ENCODE data around the gene CDK18. TPM values are rescaled to one million over a fixed set of nuclear protein-coding genes. Genes with fewer than 3 reads are reported as not detected.

CDK18 gene
- total RNA-seq, 1 experiment from 2014 or later: 9.2 TPM

DNA sequence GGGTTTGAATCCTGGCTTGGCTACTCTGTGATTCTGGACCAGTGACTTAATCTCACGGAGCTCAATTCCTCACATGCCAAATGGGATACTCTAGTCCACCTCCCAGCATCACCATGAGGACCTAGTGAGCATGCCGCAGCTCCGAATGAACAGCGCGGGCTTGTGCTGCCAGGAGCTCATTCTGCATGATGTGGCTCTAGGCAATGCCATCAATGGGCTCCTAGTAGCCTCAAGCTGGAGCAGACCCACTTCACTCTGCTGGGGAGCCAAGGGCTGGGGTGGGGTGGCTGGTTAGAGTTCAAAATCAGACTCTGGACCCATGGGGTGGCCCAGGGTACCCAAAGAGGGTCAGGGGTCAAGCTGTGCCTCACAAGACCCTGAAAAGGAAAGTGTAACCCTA is 41.5 kb downstream of the CDK18 start:
- peaks cover 11% of the 10 kb centered on the region for H3K4me1 ChIP-seq (ENCODE audit: insufficient read depth, low read length, poor library complexity, severe bottlenecking)
- no peak overlapping the region for H3K27ac ChIP-seq (ENCODE audit: low read depth, low read length, poor library complexity, severe bottlenecking)
- ChIA-PET POLR2A (ENCODE audit: low non-redundant PET) (no interaction called here), CTCF (interaction anchor here (0.7 kb wide), 1 partner anchor 112 kb away, joined by 3 read pairs; no protein-coding TSS in a partner anchor)
- no TSS peak for BruUV-seq (replicated peaks)
- intact Hi-C loops (cut with micrococcal nuclease; ENCODE audit: unreplicated experiment): no loop called here
- no peaks in the 10 kb centered on the region for H3K9me3 ChIP-seq (ENCODE audit: low read depth, low read length, poor library complexity, severe bottlenecking)
- no peak overlapping the region for H3K4me3 ChIP-seq (ENCODE audit: low read depth, low read length, poor library complexity, severe bottlenecking)
- TF ChIP-seq, protein P1, sequence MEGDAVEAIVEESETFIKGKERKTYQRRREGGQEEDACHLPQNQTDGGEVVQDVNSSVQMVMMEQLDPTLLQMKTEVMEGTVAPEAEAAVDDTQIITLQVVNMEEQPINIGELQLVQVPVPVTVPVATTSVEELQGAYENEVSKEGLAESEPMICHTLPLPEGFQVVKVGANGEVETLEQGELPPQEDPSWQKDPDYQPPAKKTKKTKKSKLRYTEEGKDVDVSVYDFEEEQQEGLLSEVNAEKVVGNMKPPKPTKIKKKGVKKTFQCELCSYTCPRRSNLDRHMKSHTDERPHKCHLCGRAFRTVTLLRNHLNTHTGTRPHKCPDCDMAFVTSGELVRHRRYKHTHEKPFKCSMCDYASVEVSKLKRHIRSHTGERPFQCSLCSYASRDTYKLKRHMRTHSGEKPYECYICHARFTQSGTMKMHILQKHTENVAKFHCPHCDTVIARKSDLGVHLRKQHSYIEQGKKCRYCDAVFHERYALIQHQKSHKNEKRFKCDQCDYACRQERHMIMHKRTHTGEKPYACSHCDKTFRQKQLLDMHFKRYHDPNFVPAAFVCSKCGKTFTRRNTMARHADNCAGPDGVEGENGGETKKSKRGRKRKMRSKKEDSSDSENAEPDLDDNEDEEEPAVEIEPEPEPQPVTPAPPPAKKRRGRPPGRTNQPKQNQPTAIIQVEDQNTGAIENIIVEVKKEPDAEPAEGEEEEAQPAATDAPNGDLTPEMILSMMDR (conservative IDR thresholded peaks at IDR 0.05; ENCODE audit: low read depth, low read length): no peak
- no peak for TF ChIP-seq EZH2 (IDR thresholded peaks at IDR 0.05; ENCODE audit: borderline replicate concordance, low read depth, low read length, poor library complexity, severe bottlenecking)
- no peak for DNase-seq (ENCODE audit: low spot score)
- peaks cover 12% of the 10 kb centered on the region for H3K27me3 ChIP-seq (replicated peaks; ENCODE audit: insufficient read depth, low read depth, low read length, poor library complexity)
- H3K36me3 ChIP-seq (ENCODE audit: insufficient read depth, low read length, poor library complexity, severe bottlenecking): no peaks in the 10 kb centered on the region

DNA sequence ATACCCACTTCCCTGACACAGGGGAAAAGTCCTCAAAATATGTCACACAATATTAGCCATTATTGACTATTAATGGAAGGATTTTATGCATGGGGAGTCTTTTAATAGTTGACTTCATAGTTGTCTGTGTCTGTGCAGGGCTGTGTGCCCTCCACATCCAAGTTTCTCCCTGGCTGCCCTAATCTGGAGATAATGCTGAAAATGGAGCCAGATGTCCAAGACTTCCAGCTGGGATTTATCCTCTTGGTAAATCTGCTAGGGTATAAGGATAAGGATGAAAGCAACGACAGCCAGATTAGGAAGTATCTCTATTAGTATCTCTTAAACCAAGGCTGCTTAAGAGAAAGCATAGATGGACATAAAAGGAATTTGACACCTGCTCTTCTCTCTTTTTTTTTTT is 42.1 kb downstream of the CDK18 start:
- no peak for TF ChIP-seq EZH2 (IDR thresholded peaks at IDR 0.05; ENCODE audit: borderline replicate concordance, low read depth, low read length, poor library complexity, severe bottlenecking)
- TF ChIP-seq, protein P1 (conservative IDR thresholded peaks at IDR 0.05; ENCODE audit: low read depth, low read length): no peak
- intact Hi-C loops (cut with micrococcal nuclease; ENCODE audit: unreplicated experiment): no loop called here
- no peak overlapping the region for H3K4me3 ChIP-seq (ENCODE audit: low read depth, low read length, poor library complexity, severe bottlenecking)
- ChIA-PET POLR2A (ENCODE audit: low non-redundant PET) (no interaction called here), CTCF (interaction anchor here (0.7 kb wide), 1 partner anchor 111 kb away, joined by 3 read pairs; no protein-coding TSS in a partner anchor)
- H3K9me3 ChIP-seq (ENCODE audit: low read depth, low read length, poor library complexity, severe bottlenecking): no peaks in the 10 kb centered on the region
- no peak overlapping the region for H3K27ac ChIP-seq (ENCODE audit: low read depth, low read length, poor library complexity, severe bottlenecking)
- no peak for DNase-seq (ENCODE audit: low spot score)
- BruUV-seq (replicated peaks): no TSS peak
- H3K27me3 ChIP-seq (replicated peaks; ENCODE audit: insufficient read depth, low read depth, low read length, poor library complexity): peaks cover 15% of the 10 kb centered on the region
- no peaks in the 10 kb centered on the region for H3K36me3 ChIP-seq (ENCODE audit: insufficient read depth, low read length, poor library complexity, severe bottlenecking)
- peaks cover 11% of the 10 kb centered on the region for H3K4me1 ChIP-seq (ENCODE audit: insufficient read depth, low read length, poor library complexity, severe bottlenecking)

DNA sequence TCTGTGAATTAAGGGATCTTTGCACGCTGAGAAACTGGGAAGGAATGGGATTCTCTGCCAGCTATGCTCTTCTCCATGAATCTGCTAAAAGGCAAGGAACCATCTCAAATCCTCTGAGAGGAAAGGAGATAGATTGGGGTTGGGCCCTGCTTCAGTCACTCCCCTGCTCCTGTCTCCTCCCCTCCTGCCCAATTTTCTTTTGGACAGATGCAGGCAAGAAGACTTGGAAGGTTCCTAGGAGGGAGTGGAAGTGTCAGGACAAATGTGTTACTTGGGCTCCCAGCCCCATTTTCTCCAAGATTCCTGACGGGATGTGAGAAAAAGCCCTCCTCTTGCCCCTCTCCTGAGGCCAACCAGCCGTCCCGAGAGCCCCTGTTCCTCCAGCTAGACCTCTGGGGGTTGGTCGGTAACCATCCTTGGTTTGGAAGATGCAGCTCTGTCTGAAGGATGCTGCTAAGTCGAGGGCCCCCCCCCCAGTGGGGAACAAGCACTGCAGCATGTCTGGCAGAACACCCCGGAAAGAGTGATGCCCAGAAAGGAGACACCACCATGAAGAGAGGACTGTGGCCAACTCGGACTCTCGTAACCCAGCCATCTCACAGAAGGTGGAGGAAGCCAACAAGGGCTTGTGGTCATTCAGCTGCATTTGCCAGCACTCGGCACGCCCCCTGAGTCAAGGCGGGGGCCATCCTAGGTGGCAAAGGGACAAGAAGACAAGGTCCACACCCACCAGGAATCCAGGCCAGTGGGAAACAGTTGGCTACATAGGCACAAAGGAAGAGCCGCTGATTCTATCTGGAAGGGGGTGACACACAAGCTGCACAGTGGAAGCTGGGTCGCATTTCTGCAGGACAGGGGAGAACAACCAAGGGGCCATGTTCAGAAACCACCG is 43.7 kb downstream of the CDK18 start:
- no peaks in the 10 kb centered on the region for H3K9me3 ChIP-seq (ENCODE audit: low read depth, low read length, poor library complexity, severe bottlenecking)
- ChIA-PET POLR2A (ENCODE audit: low non-redundant PET) (no interaction called here), CTCF (no interaction called here)
- H3K27ac ChIP-seq (ENCODE audit: low read depth, low read length, poor library complexity, severe bottlenecking): no peak overlapping the region
- no peaks in the 10 kb centered on the region for H3K36me3 ChIP-seq (ENCODE audit: insufficient read depth, low read length, poor library complexity, severe bottlenecking)
- BruUV-seq (replicated peaks): no TSS peak
- H3K4me1 ChIP-seq (ENCODE audit: insufficient read depth, low read length, poor library complexity, severe bottlenecking): peaks cover 8% of the 10 kb centered on the region
- no peak overlapping the region for H3K4me3 ChIP-seq (ENCODE audit: low read depth, low read length, poor library complexity, severe bottlenecking)
- no peak for DNase-seq (ENCODE audit: low spot score)
- H3K27me3 ChIP-seq (replicated peaks; ENCODE audit: insufficient read depth, low read depth, low read length, poor library complexity): peaks cover 15% of the 10 kb centered on the region
- intact Hi-C loops (cut with micrococcal nuclease; ENCODE audit: unreplicated experiment): no loop called here
- TF ChIP-seq, protein P1 (conservative IDR thresholded peaks at IDR 0.05; ENCODE audit: low read depth, low read length): no peak
- no peak for TF ChIP-seq EZH2 (IDR thresholded peaks at IDR 0.05; ENCODE audit: borderline replicate concordance, low read depth, low read length, poor library complexity, severe bottlenecking)
